Measurements from ENCODE around the gene GDAP1L1. TPM values are rescaled to one million over a fixed set of nuclear protein-coding genes. Genes with fewer than 3 reads are reported as not detected.
"Not testable (repeated sequence)": the region's sequence is repeated elsewhere in the genome, so short reads cannot be mapped to it uniquely, and the experiment has no call there.

The GDAP1L1 gene
- total RNA-seq, 2 donors from 2014 or later, result not detected

- DNase-seq, result peak; percentile 67 to 85
- peak; percentile 98 for ATAC-seq
- intact Hi-C loops (cut with DNase I, micrococcal nuclease), result no loop called here
These were observed 77.2 kb downstream of the GDAP1L1 start for GRCh38 chr20:44324343-44324742.

GRCh38 chr20:44326391-44327159 is 79.5 kb downstream of the GDAP1L1 start:
- intact Hi-C loops (cut with DNase I, micrococcal nuclease), result no loop called here
- DNase-seq (peak in 1 of 2 donors; percentile 23), ATAC-seq (peak; percentile 12)

DNA sequence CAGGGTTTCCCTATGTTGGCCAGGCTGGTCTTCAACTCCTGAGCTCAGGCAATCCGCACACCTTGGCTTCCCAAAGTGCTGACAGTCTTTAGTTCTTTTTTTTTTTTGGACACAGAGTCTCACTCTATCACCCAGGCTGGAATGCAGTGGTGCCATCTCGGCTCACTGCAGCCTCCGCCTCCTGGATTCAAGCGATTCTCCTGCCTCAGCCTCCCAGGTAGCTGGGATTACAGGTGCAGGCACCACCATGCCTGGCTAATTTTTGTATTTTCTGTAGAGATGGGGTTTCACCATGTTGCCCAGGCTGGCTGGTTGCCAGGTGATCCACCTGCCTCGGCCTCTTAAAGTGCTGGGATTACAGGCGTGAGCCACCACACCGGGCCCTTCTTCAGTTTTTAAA is 80.6 kb downstream of the GDAP1L1 start:
- DNase-seq; intact Hi-C loops (cut with DNase I, micrococcal nuclease); ATAC-seq: not testable (repeated sequence)

GRCh38 chr20:44328428-44328827 is 81.3 kb downstream of the GDAP1L1 start:
- ATAC-seq, result no peak
- DNase-seq, result no peak
- intact Hi-C loops (cut with DNase I, micrococcal nuclease), result no loop called here

Other genes with a start within 250 kb of the GDAP1L1 start
- 10 to 100 TPM in 1 of 2 donors, under 1 TPM in 1; 0.92 to 12.9 TPM for gene JPH2, start 60.1 kb upstream of the GDAP1L1 start, total RNA-seq
- 10 to 100 TPM; 21.9 to 35.2 TPM for gene OSER1, start 36.5 kb upstream of the GDAP1L1 start, total RNA-seq
- gene FITM2, start 63.9 kb downstream of the GDAP1L1 start, total RNA-seq, result 10 to 100 TPM in 1 of 2 donors, 1 to 10 TPM in 1; 9.5 to 10.2 TPM
- not detected for gene R3HDML, start 89.7 kb downstream of the GDAP1L1 start, total RNA-seq
- 100 to 1,000 TPM; 301 to 321 TPM for gene HNF4A, start 108.4 kb downstream of the GDAP1L1 start, total RNA-seq
- gene TTPAL, start 228.6 kb downstream of the GDAP1L1 start, total RNA-seq, result 1 to 10 TPM; 7.4 to 8.5 TPM

All from left colon (tissue), 2 donors.